HEK293 (cell line): ENCODE data around the gene REC8.

ENCODE experiments used
- CTCF ChIA-PET: fragments of 350-600 bp; formaldehyde crosslinking; extraction: SDS; loops from one replicate; lab custom pipeline; 2021; ENCODE audit warnings: antibody characterized with exemption; lab: Yijun Ruan, JAX
- POLR2A ChIA-PET: fragments of 300-600 bp; formaldehyde crosslinking; extraction: SDS; loops from one replicate; lab custom pipeline; 2020; ENCODE audit warnings: antibody characterized with exemption, inconsistent platforms; lab: Yijun Ruan, JAX
- H3K27ac ChIP-seq: fragments of 200-500 bp; sonication (Bioruptor generic); 2 replicates; pipeline ENCODE4 v1.5.1; 2014; ENCODE audit warnings: low read depth, low read length, control low read depth, inconsistent platforms; ENCODE audit errors: extremely low read depth
- H3K36me3 ChIP-seq, 2 experiments: fragments of 200-500 bp in 1 of 2; sonication (Bioruptor generic) in 1 of 2; 1 replicate in 1 of 2; 2 replicates in 1 of 2; pipeline ENCODE4 v1.5.1; 2014 to 2017; ENCODE audit warnings: inconsistent platforms in 2 of 2, low read length in 2 of 2; ENCODE audit not compliant: control insufficient read depth in 2 of 2, insufficient read depth in 1 of 2
- H3K4me1 ChIP-seq: fragments of 200-500 bp; sonication (Bioruptor generic); 2 replicates; pipeline ENCODE4 v1.5.1; 2014; ENCODE audit warnings: mild to moderate bottlenecking, low read length, inconsistent platforms; ENCODE audit not compliant: control insufficient read depth, insufficient read depth
- H3K4me3 ChIP-seq: 2 replicates; pipeline ENCODE4 v1.5.1; 2011; ENCODE audit warnings: low read depth, mild to moderate bottlenecking, control low read depth, low read length, moderate library complexity
- H3K9me3 ChIP-seq: fragments of 200-500 bp; sonication (Bioruptor generic); 2 replicates; pipeline ENCODE4 v1.5.1; 2014; ENCODE audit warnings: low read depth, low read length, inconsistent platforms; ENCODE audit not compliant: control insufficient read depth, insufficient read depth
- GFI1B ChIP-seq: fragments of 450-650 bp; formaldehyde crosslinking; IDR thresholded peaks from 2 replicates; pipeline ENCODE4 v1.5.1; 2016; ENCODE audit warnings: missing biosample characterization, missing genetic modification characterization
- GLI4 ChIP-seq: fragments of 450-650 bp; formaldehyde crosslinking; IDR thresholded peaks from 2 replicates; pipeline ENCODE4 v1.5.1; 2016; ENCODE audit warnings: missing biosample characterization, missing genetic modification characterization
- HOXC10 ChIP-seq: sonication (generic); formaldehyde crosslinking; IDR thresholded peaks from 2 replicates; pipeline ENCODE4 v1.8.1; 2023; ENCODE audit warnings: mild to moderate bottlenecking, missing genetic modification reagents
- IKZF3 ChIP-seq: fragments of 450-650 bp; IDR thresholded peaks from 2 replicates; pipeline ENCODE4 v1.5.0; 2018; ENCODE audit warnings: missing biosample characterization, mild to moderate bottlenecking, missing genetic modification characterization, moderate library complexity
- KLF17 ChIP-seq: fragments of 450-650 bp; formaldehyde crosslinking; IDR thresholded peaks from 2 replicates; pipeline ENCODE4 v1.5.1; 2016; ENCODE audit warnings: missing biosample characterization, missing genetic modification characterization
- MYNN ChIP-seq: fragments of 450-650 bp; formaldehyde crosslinking; IDR thresholded peaks from 2 replicates; pipeline ENCODE4 v1.5.1; 2016; ENCODE audit warnings: missing biosample characterization, missing genetic modification characterization, borderline replicate concordance
- RBAK ChIP-seq: fragments of 450-650 bp; formaldehyde crosslinking; IDR thresholded peaks from 2 replicates; pipeline ENCODE4 v1.5.1; 2016; ENCODE audit warnings: missing biosample characterization, missing genetic modification characterization
- SETDB1 ChIP-seq: IDR thresholded peaks from one replicate; pipeline ENCODE4 v1.6.1; 2017; ENCODE audit warnings: mild to moderate bottlenecking, low read length, moderate library complexity, mixed read lengths; ENCODE audit not compliant: insufficient read length
- SP2 ChIP-seq: fragments of 450-650 bp; formaldehyde crosslinking; IDR thresholded peaks from 2 replicates; pipeline ENCODE4 v1.5.1; 2016; ENCODE audit warnings: missing biosample characterization, missing genetic modification characterization
- TCF7L2 ChIP-seq: IDR thresholded peaks from 2 replicates; pipeline ENCODE4 v1.6.1; 2011; ENCODE audit warnings: low read depth, mild to moderate bottlenecking, inconsistent platforms, low read length, moderate library complexity, borderline replicate concordance
- WT1 ChIP-seq: fragments of 450-650 bp; formaldehyde crosslinking; IDR thresholded peaks from 2 replicates; pipeline ENCODE4 v1.5.1; 2016; ENCODE audit warnings: missing biosample characterization, missing genetic modification characterization
- YY1 ChIP-seq: fragments of 450-650 bp; formaldehyde crosslinking; IDR thresholded peaks from 2 replicates; pipeline ENCODE4 v1.5.1; 2018; ENCODE audit warnings: missing biosample characterization, missing genetic modification characterization
- ZBTB17 ChIP-seq: fragments of 450-650 bp; formaldehyde crosslinking; IDR thresholded peaks from 2 replicates; pipeline ENCODE4 v1.5.1; 2016; ENCODE audit warnings: missing biosample characterization, missing genetic modification characterization
- ZBTB26 ChIP-seq: fragments of 450-650 bp; formaldehyde crosslinking; optimal IDR thresholded peaks from 2 replicates; pipeline ENCODE3; 2016; ENCODE audit warnings: missing biosample characterization, mild to moderate bottlenecking, missing genetic modification characterization
- ZEB2 ChIP-seq: fragments of 450-650 bp; formaldehyde crosslinking; IDR thresholded peaks from 2 replicates; pipeline ENCODE4 v1.5.1; 2016; ENCODE audit warnings: missing biosample characterization, missing genetic modification characterization
- ZFP3 ChIP-seq: fragments of 450-650 bp; formaldehyde crosslinking; IDR thresholded peaks from 2 replicates; pipeline ENCODE4 v1.5.1; 2016; ENCODE audit warnings: low read depth, missing biosample characterization, missing genetic modification characterization
- ZFP37 ChIP-seq: fragments of 450-650 bp; formaldehyde crosslinking; IDR thresholded peaks from 2 replicates; pipeline ENCODE4 v1.5.1; 2016; ENCODE audit warnings: missing biosample characterization, missing genetic modification characterization
- ZNF10 ChIP-seq: fragments of 450-650 bp; formaldehyde crosslinking; IDR thresholded peaks from 2 replicates; pipeline ENCODE4 v1.5.1; 2017; ENCODE audit warnings: missing biosample characterization, missing genetic modification characterization
- ZNF132 ChIP-seq: fragments of 450-650 bp; formaldehyde crosslinking; IDR thresholded peaks from 2 replicates; pipeline ENCODE4 v1.5.1; 2017; ENCODE audit warnings: missing biosample characterization, missing genetic modification characterization, borderline replicate concordance
- ZNF146 ChIP-seq: fragments of 450-650 bp; formaldehyde crosslinking; IDR thresholded peaks from 2 replicates; pipeline ENCODE4 v1.5.1; 2016; ENCODE audit warnings: missing biosample characterization, missing genetic modification characterization
- ZNF16 ChIP-seq: fragments of 450-650 bp; formaldehyde crosslinking; IDR thresholded peaks from 2 replicates; pipeline ENCODE4 v1.5.1; 2016; ENCODE audit warnings: low read depth, missing biosample characterization, missing genetic modification characterization
- ZNF169 ChIP-seq: fragments of 450-650 bp; formaldehyde crosslinking; IDR thresholded peaks from 2 replicates; pipeline ENCODE4 v1.5.1; 2016; ENCODE audit warnings: missing biosample characterization, missing genetic modification characterization
- ZNF202 ChIP-seq: fragments of 450-650 bp; formaldehyde crosslinking; IDR thresholded peaks from 2 replicates; pipeline ENCODE4 v1.5.1; 2016; ENCODE audit warnings: missing biosample characterization, missing genetic modification characterization, borderline replicate concordance
- ZNF221 ChIP-seq: fragments of 450-650 bp; formaldehyde crosslinking; IDR thresholded peaks from 2 replicates; pipeline ENCODE4 v1.5.1; 2017; ENCODE audit warnings: missing biosample characterization, missing genetic modification characterization, borderline replicate concordance
- ZNF248 ChIP-seq: fragments of 450-650 bp; formaldehyde crosslinking; IDR thresholded peaks from 2 replicates; pipeline ENCODE4 v1.5.1; 2017; ENCODE audit warnings: missing biosample characterization, missing genetic modification characterization
- ZNF302 ChIP-seq: fragments of 450-650 bp; formaldehyde crosslinking; IDR thresholded peaks from 2 replicates; pipeline ENCODE4 v1.5.1; 2016; ENCODE audit warnings: missing biosample characterization, missing genetic modification characterization, low read depth
- ZNF324 ChIP-seq: fragments of 450-650 bp; formaldehyde crosslinking; IDR thresholded peaks from 2 replicates; pipeline ENCODE4 v1.5.1; 2016; ENCODE audit warnings: missing biosample characterization, missing genetic modification characterization
- ZNF362 ChIP-seq: fragments of 450-650 bp; formaldehyde crosslinking; IDR thresholded peaks from 2 replicates; pipeline ENCODE4 v1.5.1; 2016; ENCODE audit warnings: missing biosample characterization, missing genetic modification characterization
- ZNF521 ChIP-seq: fragments of 450-650 bp; formaldehyde crosslinking; IDR thresholded peaks from 2 replicates; pipeline ENCODE4 v1.5.1; 2017; ENCODE audit warnings: missing biosample characterization, mild to moderate bottlenecking, missing genetic modification characterization
- ZNF544 ChIP-seq: fragments of 450-650 bp; formaldehyde crosslinking; IDR thresholded peaks from 2 replicates; pipeline ENCODE4 v1.5.0; 2017; ENCODE audit warnings: missing biosample characterization, missing genetic modification characterization
- ZNF624 ChIP-seq: fragments of 450-650 bp; formaldehyde crosslinking; IDR thresholded peaks from 2 replicates; pipeline ENCODE4 v1.5.1; 2017; ENCODE audit warnings: missing biosample characterization, missing genetic modification characterization
- ZNF692 ChIP-seq: fragments of 450-650 bp; formaldehyde crosslinking; IDR thresholded peaks from 2 replicates; pipeline ENCODE4 v1.5.1; 2016; ENCODE audit warnings: missing biosample characterization, missing genetic modification characterization
- ZNF837 ChIP-seq: fragments of 450-650 bp; formaldehyde crosslinking; IDR thresholded peaks from 2 replicates; pipeline ENCODE4 v1.5.1; 2016; ENCODE audit warnings: missing biosample characterization, missing genetic modification characterization

Gene REC8

GRCh38 chr14:24145690-24146452, 26.0 kb upstream of the REC8 start (continued):
- TF ChIP-seq HOXC10 (CRISPR knock-in tag): no peak
- no peak for TF ChIP-seq TCF7L2
- no peak for TF ChIP-seq ZNF202
- peak; percentile 37; the same call in 1 of the 2 replicates for TF ChIP-seq IKZF3 (tag by site-specific recombination)
- TF ChIP-seq ZBTB26 (tag by site-specific recombination): no peak
- TF ChIP-seq ZNF16: no peak
- no peak for TF ChIP-seq MYNN
- no peak for TF ChIP-seq ZNF362 (tag by site-specific recombination)
- no peak for TF ChIP-seq SETDB1
- no peak for TF ChIP-seq WT1
- peak; percentile 34 for TF ChIP-seq ZNF146
- TF ChIP-seq RBAK (tag by site-specific recombination): no peak
- TF ChIP-seq ZBTB17: no peak
- no peak for TF ChIP-seq ZFP3 (tag by site-specific recombination)
- no peak for TF ChIP-seq ZNF10 (tag by site-specific recombination)
- TF ChIP-seq SP2: no peak
- TF ChIP-seq ZNF692 (tag by site-specific recombination): no peak
- no peak for TF ChIP-seq ZNF624 (tag by site-specific recombination)

GRCh38 chr14:24146453-24146977, 25.4 kb upstream of the REC8 start, which contains the start of gene PSME2:
PSME2 (minus strand) TSS chr14:24146610; CDS start chr14:24146581, 29 bp downstream.
- peak within 1 kb of the TSS; percentile 91 for H3K4me3 ChIP-seq
- POLR2A ChIA-PET: interaction anchor here (0.6 to 3.8 kb wide), 19 partner anchors 10 to 125 kb away, joined by 3 to 79 read pairs (median 7); partner anchors contain the start of genes CHMP4A, DCAF11, IPO4 and IRF9
- CTCF ChIA-PET: interaction anchor here (0.5 to 3.7 kb wide), 8 partner anchors 9 to 65 kb away, joined by 3 to 34 read pairs (median 4); partner anchors contain the start of gene IRF9
- H3K36me3 ChIP-seq: peaks cover 12 to 53% of the 10 kb centered on the region in 2 experiments
- H3K9me3 ChIP-seq: no peaks in the 10 kb centered on the region
- H3K4me1 ChIP-seq: peaks cover 8% of the 10 kb centered on the region
- H3K27ac ChIP-seq: peak within 1 kb of the TSS; percentile 81; the same call in 1 of the 2 replicates
- no peak for TF ChIP-seq ZNF132
- TF ChIP-seq ZNF302: no peak
- TF ChIP-seq ZNF837 (tag by site-specific recombination): no peak
- TF ChIP-seq GLI4: no peak
- no peak for TF ChIP-seq ZNF248 (tag by site-specific recombination)
- no peak for TF ChIP-seq YY1 (tag by site-specific recombination)
- TF ChIP-seq ZNF544 (tag by site-specific recombination): no peak
- TF ChIP-seq ZFP37: no peak
- TF ChIP-seq ZNF624 (tag by site-specific recombination): no peak
- no peak for TF ChIP-seq ZNF221 (tag by site-specific recombination)
- no peak for TF ChIP-seq ZNF169 (tag by site-specific recombination)
- TF ChIP-seq ZBTB26 (tag by site-specific recombination): peak; percentile 38
- TF ChIP-seq ZFP3 (tag by site-specific recombination): no peak
- no peak for TF ChIP-seq ZEB2
- TF ChIP-seq ZNF521 (tag by site-specific recombination): no peak
- no peak for TF ChIP-seq KLF17 (tag by site-specific recombination)
- no peak for TF ChIP-seq GFI1B (tag by site-specific recombination)
- no peak for TF ChIP-seq ZNF324
